Lower leg skin (tissue), 4 donors: ENCODE results near the gene SNRK. TPM values are rescaled to one million over a fixed set of nuclear protein-coding genes. Genes with fewer than 3 reads are reported as not detected.

Experiments
- DNase-seq, 2 donors: peaks; one replicate each; pipeline ENCODE4 v3.0.0-alpha.2; 2019; ENCODE audit warnings: low spot score in 2 of 2
- H3K4me3 ChIP-seq: fragments of 200-600 bp; sonication (generic); 2 replicates; pipeline ENCODE4 v1.5.1; 2017; ENCODE audit warnings: mild to moderate bottlenecking, low read depth; ENCODE audit not compliant: poor library complexity, severe bottlenecking
- POLR2A ChIP-seq, 2 donors: fragments of 450-650 bp; IDR thresholded peaks; one replicate each; pipeline ENCODE4 v1.6.1; 2016 to 2017; ENCODE audit warnings: antibody characterized with exemption in 2 of 2, mild to moderate bottlenecking in 1 of 2, moderate library complexity in 1 of 2
- WGBS, 2 donors: methylation state at CpG; one replicate each; pipeline ENCODE4 v1.1.5; 2018; 5-methylcytosine and 5-hydroxymethylcytosine counted together
- intact Hi-C: fragments of 100-400 bp; cut with DNase I; formaldehyde crosslinking; loops from one replicate; pipeline ENCODE4 v1.15.0; 2023; ENCODE audit warnings: low total_unique reads
- total RNA-seq, 4 donors: library from RNA; depleted of rRNA; stranded (reverse); fragments of >200 nt; gene quantifications; one replicate each; pipeline ENCODE4 v1.1.0, GENCODE V29; 2016
- TF ChIP-seq, protein P1 (sequence below), 3 donors: fragments of 450-650 bp; IDR thresholded peaks; one replicate each; pipeline ENCODE4 v1.5.1; 2016; ENCODE audit warnings: antibody characterized with exemption in 3 of 3, mild to moderate bottlenecking in 3 of 3, moderate library complexity in 2 of 3

Gene SNRK
- total RNA-seq, 4 donors from 2014 or later, result 59.8 to 180 (median 79.9) TPM

DNA sequence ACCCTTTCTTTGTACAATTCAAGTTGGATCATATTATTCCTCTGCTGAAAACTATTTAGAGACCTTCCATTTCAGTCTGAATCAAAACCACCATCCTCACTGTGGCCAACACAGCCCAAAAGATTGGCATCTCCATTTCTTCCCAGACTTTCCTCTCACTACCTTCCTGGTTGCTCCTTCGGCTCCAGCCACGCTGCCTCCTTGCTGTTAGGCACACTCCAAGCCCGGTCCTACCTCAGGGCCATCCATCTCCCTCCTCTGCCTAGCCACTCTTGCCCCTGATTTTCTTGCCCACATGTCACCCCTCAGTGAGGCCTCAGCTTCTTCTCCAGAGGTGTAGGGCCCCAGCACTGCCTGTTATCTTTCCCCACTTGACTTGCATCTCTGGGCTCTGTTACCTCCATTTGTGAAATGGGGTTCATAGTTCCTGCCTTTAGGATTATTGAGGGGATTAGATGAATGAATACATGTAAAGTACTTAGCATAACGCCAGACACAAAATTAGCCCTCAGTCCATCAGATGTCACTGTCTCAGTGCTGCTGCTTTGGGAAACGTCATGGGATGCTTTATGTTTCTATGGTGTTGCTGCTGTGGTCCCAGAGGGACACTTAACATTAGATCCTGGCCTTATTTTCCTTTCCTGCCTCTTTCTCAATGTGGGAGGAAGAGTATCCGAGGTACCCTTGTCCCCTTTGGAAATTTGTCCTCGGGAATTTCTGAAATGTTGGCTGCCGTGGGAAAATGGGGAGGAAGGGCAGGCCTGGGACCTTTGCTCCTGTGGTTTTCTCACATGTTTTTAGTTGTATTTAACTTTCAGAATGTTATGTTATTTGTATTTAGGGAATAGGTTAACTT lies 31.3 kb downstream of the SNRK start:
- WGBS, 2 donors, result 68 to 77% methylated on average over 8 of the region's 8 CpGs
- intact Hi-C loops, result no loop called here
- no peak overlapping the region for H3K4me3 ChIP-seq
- DNase-seq, result no peak
- TF ChIP-seq POLR2A (IDR thresholded peaks at IDR 0.05), result no peak
- TF ChIP-seq, protein P1, sequence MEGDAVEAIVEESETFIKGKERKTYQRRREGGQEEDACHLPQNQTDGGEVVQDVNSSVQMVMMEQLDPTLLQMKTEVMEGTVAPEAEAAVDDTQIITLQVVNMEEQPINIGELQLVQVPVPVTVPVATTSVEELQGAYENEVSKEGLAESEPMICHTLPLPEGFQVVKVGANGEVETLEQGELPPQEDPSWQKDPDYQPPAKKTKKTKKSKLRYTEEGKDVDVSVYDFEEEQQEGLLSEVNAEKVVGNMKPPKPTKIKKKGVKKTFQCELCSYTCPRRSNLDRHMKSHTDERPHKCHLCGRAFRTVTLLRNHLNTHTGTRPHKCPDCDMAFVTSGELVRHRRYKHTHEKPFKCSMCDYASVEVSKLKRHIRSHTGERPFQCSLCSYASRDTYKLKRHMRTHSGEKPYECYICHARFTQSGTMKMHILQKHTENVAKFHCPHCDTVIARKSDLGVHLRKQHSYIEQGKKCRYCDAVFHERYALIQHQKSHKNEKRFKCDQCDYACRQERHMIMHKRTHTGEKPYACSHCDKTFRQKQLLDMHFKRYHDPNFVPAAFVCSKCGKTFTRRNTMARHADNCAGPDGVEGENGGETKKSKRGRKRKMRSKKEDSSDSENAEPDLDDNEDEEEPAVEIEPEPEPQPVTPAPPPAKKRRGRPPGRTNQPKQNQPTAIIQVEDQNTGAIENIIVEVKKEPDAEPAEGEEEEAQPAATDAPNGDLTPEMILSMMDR (IDR thresholded peaks at IDR 0.05), result no peak

DNA sequence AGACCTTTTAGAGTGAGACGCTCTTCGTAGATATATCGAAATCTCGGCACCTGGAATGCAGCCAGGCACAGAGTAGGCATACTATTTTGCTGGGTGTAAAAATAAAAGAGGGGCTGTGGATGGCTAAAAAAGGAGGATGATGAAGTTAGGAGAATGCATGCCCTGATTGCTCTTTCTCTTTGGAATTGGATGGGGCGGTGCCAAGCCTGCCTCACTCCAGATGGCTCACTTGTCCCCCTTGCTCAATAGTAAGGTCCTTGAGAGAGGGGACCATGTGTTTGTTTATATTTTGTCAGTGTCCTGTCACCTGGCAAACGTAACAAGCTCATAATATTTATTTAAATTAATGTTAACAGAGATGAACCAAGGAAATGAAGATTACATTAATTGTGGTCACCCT lies 33.0 kb downstream of the SNRK start:
- peak in 1 of 2 donors; percentile 30 for DNase-seq
- intact Hi-C loops, result no loop called here
- TF ChIP-seq POLR2A (IDR thresholded peaks at IDR 0.05), result no peak
- no peak overlapping the region for H3K4me3 ChIP-seq
- 89 to 90% methylated on average over 6 of the region's 6 CpGs for WGBS, 2 donors

DNA sequence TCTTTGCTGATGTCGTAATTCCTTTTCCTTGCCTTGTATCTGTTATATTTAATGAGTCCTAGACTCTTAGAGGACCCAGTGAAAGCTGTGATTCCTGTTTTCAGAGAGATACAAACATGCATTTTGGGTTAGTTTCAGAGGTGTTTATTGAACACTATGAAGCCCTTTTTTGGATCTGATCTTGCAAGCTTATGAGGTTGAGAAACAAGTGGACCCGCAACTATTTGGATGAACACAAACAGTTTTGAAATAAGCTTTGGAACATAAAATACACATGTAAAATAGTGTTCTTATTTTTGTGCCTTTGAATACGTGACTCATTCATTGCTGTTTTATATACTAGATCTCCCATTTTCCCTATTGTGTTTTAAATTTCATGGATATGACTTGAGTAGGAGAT lies 33.5 kb downstream of the SNRK start:
- no peak for DNase-seq
- no peak overlapping the region for H3K4me3 ChIP-seq
- WGBS, 2 donors, result 75 to 83% methylated on average over 3 of the region's 3 CpGs
- TF ChIP-seq, protein P1 (IDR thresholded peaks at IDR 0.05), result no peak
- TF ChIP-seq POLR2A (IDR thresholded peaks at IDR 0.05), result no peak
- intact Hi-C loops, result no loop called here

DNA sequence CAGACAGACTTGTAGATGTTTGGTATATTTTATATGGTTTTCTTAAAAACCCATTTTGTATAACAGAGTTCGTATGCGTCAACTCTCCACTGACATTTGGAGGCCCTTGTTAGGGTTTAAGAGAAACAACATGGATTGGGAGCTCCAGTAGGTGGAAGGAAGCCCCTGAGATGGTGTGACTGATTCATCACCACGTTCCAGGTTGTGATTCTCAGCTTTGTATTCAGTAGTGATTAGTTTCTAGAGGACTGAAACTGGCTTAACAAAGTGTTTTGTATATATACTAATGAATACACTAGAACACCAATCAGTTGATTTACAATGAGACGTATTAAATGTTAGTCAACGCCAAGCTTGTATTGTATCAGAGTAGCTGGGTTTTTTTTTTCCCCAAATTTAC lies 33.9 kb downstream of the SNRK start:
- intact Hi-C loops, result no loop called here
- WGBS, 2 donors, result 93% methylated on average over 5 of the region's 5 CpGs
- H3K4me3 ChIP-seq, result no peak overlapping the region
- no peak for TF ChIP-seq POLR2A (IDR thresholded peaks at IDR 0.05)
- TF ChIP-seq, protein P1 (IDR thresholded peaks at IDR 0.05), result no peak
- no peak for DNase-seq

DNA sequence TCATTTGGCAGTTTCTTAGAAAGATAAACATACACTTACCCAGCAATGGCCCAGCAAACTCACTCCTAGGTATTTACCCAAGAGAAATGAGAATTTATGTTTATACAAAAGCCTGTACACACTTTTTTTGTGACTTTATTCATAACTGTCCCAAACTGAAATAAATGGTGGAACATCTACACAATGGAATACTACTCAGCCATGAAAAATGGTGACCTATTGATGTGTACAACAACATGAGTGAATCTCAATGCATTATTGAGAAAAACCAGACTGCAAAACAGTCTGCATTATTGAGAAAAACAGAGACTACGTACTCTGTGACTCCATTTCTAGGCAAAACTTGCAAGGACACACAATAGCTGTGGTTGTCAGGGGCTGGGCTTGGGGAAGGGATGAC lies 37.2 kb downstream of the SNRK start:
- 93 to 100% methylated on average over 1 of the region's 1 CpG for WGBS, 2 donors
- intact Hi-C loops, result no loop called here

DNA sequence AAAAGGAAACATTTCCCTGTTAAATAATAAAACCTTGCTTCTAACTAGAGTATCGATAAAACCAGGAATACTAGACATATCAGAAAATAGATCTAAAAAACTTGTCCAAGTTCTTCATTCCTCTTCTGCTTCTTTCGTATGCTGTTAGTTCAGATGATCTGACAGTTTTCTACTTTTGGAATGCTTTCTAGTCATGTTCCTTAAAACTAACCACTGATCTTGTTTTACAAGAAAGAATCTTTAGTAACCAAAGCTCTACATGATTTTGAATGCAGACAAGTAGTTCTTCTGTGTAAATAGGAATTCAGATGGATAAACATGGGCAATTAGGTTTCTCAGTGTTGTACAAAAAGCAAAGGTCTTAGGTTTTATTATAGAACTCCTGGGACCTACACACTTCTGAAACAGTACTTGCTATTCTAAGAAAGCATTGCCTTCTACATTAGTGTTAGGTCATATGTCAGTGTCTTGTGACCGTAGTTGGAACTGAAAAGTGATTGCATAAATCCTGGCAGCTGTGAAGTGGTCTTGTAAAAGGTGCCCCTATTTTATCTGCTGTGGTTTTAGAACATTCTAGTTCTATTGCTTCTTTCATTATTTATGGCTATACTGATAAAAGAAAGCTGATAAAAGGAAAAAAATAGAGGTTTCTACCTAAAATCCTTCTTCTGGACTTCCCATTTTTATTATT lies 40.7 kb downstream of the SNRK start:
- DNase-seq, result peak in 1 of 2 donors; percentile 44
- TF ChIP-seq, protein P1 (IDR thresholded peaks at IDR 0.05), result no peak
- 27 to 31% methylated on average over 3 of the region's 3 CpGs for WGBS, 2 donors
- intact Hi-C loops, result no loop called here
- no peak overlapping the region for H3K4me3 ChIP-seq

More for the DNA sequence above, 37.2 kb downstream of the SNRK start:
- H3K4me3 ChIP-seq, result no peak overlapping the region
- TF ChIP-seq, protein P1 (IDR thresholded peaks at IDR 0.05), result no peak
- no peak for TF ChIP-seq POLR2A (IDR thresholded peaks at IDR 0.05)
- no peak for DNase-seq
